ENCODE data around the gene C1orf159.

C1orf159 gene

DNA sequence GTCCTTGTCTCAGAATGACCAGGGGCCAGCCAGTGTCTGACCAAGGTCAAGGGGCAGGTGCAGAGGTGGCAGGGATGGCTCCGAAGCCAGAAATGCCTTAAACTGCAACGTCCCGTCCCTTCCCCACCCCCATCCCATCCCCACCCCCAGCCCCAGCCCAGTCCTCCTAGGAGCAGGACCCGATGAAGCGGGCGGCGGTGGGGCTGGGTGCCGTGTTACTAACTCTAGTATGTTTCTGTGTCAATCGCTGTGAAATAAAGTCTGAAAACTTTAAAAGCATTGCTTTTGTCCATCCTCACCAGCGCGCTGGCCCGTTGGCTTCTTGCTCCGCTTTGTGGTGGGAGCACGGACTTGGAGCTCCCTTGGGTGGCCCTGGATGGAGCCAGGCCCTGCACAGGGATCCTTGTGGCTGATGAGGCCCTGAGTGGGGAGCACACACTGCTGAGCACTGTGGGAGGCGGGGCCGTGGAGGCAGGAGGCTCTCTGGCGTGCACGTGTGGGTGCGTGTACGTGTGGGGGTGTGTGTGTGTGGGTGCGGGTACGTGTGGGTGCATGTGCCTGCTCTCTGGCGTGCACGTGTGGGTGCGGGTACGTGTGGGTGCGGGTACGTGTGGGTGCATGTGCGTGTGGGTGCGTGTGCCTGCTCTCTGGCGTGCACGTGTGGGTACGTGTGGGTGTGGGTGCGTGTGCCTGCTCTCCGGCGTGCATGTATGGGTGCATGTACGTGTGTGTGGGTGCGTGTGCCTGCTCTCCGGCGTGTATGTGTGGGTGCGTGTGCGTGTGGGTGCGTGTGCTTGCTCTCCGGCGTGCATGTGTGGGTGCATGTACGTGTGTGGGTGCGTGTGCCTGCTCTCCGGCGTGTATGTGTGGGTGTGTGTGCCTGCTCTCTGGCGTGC is 59.8 kb downstream of the C1orf159 start:
- no peak overlapping the region for H3K4me3 ChIP-seq (ENCODE audit: low read length)
- DNase-seq (ENCODE audit: low read depth): no peak
- TF ChIP-seq, protein P1, sequence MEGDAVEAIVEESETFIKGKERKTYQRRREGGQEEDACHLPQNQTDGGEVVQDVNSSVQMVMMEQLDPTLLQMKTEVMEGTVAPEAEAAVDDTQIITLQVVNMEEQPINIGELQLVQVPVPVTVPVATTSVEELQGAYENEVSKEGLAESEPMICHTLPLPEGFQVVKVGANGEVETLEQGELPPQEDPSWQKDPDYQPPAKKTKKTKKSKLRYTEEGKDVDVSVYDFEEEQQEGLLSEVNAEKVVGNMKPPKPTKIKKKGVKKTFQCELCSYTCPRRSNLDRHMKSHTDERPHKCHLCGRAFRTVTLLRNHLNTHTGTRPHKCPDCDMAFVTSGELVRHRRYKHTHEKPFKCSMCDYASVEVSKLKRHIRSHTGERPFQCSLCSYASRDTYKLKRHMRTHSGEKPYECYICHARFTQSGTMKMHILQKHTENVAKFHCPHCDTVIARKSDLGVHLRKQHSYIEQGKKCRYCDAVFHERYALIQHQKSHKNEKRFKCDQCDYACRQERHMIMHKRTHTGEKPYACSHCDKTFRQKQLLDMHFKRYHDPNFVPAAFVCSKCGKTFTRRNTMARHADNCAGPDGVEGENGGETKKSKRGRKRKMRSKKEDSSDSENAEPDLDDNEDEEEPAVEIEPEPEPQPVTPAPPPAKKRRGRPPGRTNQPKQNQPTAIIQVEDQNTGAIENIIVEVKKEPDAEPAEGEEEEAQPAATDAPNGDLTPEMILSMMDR (IDR thresholded peaks at IDR 0.05; ENCODE audit: insufficient read depth, low read depth, low read length, missing control alignments): no peak

DNA sequence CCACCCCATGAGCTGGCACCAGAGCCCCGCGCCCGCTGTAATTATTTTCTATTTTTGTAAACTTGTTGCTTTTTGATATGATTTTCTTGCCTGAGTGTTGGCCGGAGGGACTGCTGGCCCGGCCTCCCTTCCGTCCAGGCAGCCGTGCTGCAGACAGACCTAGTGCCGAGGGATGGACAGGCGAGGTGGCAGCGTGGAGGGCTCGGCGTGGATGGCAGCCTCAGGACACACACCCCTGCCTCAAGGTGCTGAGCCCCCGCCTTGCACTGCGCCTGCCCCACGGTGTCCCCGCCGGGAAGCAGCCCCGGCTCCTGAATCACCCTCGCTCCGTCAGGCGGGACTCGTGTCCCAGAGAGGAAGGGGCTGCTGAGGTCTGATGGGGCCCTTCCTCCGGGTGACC is 60.9 kb downstream of the C1orf159 start:
- DNase-seq (ENCODE audit: low read depth): no peak
- H3K4me3 ChIP-seq (ENCODE audit: low read length): no peak overlapping the region
- TF ChIP-seq, protein P1 (IDR thresholded peaks at IDR 0.05; ENCODE audit: insufficient read depth, low read depth, low read length, missing control alignments): no peak

DNA sequence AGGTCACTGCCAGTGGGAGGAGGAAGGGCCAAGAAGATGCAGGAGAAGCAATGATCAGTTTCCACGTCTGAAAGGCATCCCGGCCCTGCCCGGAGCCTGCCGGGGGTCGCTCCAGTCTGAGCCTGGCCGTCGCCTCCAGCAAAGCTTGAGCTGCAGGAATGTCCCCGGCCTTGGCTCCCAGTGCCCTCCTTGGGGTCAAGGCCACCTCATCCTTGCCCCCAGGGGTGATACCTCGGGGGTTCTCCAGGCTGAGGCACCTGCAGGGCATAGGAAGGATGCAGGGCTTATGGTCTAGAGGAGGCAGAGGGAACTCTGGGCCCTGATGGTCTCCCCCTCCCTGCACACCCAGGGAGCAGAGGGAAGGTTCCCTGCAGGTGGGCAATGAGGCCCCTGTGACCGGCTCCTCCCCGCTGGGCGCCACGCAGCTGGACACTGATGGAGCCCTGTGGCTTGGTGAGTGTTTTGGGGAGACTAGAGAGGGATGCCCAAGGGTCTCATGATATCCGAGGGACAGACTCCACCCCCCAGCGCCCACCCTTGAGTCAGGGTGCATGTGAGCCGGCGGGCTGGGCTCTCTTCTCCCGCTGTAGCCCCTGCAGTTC is 61.7 kb downstream of the C1orf159 start:
- no peak overlapping the region for H3K4me3 ChIP-seq (ENCODE audit: low read length)
- DNase-seq (ENCODE audit: low read depth): no peak
- TF ChIP-seq, protein P1 (IDR thresholded peaks at IDR 0.05; ENCODE audit: insufficient read depth, low read depth, low read length, missing control alignments): no peak

DNA sequence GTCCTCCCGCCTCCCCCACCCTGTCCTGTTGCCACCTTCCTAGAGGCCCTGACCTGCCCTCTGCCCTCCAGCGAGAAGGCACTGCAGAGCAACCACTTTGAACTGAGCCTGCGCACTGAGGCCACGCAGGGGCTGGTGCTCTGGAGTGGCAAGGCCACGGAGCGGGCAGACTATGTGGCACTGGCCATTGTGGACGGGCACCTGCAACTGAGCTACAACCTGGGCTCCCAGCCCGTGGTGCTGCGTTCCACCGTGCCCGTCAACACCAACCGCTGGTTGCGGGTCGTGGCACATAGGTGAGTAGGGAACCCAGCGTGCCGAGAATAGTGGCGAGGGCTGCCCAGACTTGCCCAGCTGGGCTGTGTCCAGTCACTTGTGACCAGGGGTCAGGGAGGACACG is 62.2 kb downstream of the C1orf159 start:
- TF ChIP-seq, protein P1 (IDR thresholded peaks at IDR 0.05; ENCODE audit: insufficient read depth, low read depth, low read length, missing control alignments): no peak
- H3K4me3 ChIP-seq (ENCODE audit: low read length): no peak overlapping the region
- no peak for DNase-seq (ENCODE audit: low read depth)

DNA sequence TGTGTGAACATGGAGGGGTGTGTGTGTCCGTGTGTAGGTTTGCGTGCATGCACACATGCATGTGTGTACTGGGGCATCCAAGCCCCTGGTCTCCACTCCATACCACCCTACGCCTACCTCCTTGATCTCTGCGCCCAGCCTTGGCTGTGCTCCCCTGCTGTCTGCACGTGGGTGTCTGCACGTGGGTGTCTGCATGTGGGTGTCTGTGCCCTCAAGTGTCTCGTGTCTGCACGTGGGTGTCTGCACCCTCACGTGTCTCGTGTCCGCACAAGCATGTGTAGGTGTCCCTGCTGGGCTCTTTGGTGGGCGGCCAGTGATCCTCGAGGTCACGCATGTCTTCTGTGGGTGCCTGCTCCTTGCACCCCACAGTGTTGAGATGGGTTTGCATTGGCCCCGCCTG is 62.9 kb downstream of the C1orf159 start:
- TF ChIP-seq, protein P1 (IDR thresholded peaks at IDR 0.05; ENCODE audit: insufficient read depth, low read depth, low read length, missing control alignments): no peak
- H3K4me3 ChIP-seq (ENCODE audit: low read length): no peak overlapping the region
- DNase-seq (ENCODE audit: low read depth): no peak

DNA sequence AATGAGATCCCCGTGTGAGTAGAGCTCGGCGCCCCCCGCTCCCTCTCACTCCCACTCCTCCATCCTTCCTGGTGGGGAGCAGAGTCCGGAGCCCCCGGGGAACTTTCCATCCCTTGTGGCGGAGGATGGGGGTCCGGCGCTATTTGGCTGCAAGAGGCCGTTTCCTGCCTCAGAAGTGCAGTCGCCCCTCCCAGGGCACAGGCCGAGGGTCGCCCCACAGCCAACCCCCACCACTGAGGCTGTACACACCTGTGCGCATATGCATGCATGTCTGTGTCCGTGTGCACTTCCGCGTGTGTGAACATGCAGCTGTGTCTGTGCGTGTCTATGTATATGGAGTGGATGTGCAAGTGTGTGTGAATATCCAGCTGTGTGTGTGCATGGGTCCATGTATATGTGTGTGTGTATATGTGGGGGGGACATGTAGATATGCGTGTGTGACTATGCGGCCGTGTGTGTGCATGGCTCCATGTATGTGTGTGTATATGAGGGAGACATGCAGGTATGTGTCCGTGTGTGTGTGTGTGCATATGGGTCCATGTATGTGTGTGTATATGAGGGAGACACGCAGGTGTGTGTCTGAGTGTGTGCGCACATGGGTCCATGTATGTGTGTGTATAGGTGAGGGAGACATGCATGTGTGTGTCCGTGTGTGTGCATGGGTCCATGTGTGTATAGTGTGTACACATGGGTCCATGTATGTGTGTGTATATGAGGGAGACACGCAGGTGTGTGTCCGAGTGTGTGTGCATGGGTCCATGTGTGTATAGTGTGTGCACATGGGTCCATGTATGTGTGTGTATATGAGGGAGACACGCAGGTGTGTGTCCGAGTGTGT is 63.7 kb downstream of the C1orf159 start:
- DNase-seq (ENCODE audit: low read depth): no peak
- TF ChIP-seq, protein P1 (IDR thresholded peaks at IDR 0.05; ENCODE audit: insufficient read depth, low read depth, low read length, missing control alignments): no peak
- no peak overlapping the region for H3K4me3 ChIP-seq (ENCODE audit: low read length)

All from epithelial cell of esophagus (primary cell).